Heart right ventricle (tissue), 16 donors: Measurements from ENCODE around the gene TSEN34. TPM values are rescaled to one million over a fixed set of nuclear protein-coding genes. Genes with fewer than 3 reads are reported as not detected.
A peak's percentile ranks its signal among the peaks of the same experiment; 100 is the strongest.

ENCODE experiments used
- ATAC-seq, 8 donors: fragments of 200-7000 bp; cut with Tn5 transposase; one replicate each; pipeline ENCODE4 v1.9.1; 2020; ENCODE audit warnings: mild to moderate bottlenecking in 8 of 8, moderate library complexity in 8 of 8, moderate number of reproducible peaks in 1 of 8
- DNase-seq, 2 donors: peaks; one replicate each; pipeline ENCODE4 v3.0.0-alpha.2; 2020
- H3K27ac ChIP-seq, 10 donors: fragments of 200-600 bp; sonication (generic) in 2 of 10; one replicate each; pipeline versions ENCODE4 v1.5.0 to v1.8.0; 2020 to 2022; ENCODE audit warnings: mild to moderate bottlenecking in 3 of 10
- H3K27me3 ChIP-seq, 7 donors: fragments of 200-600 bp; one replicate each; pipeline ENCODE4 v1.8.0; 2021 to 2022; ENCODE audit warnings: mild to moderate bottlenecking in 2 of 7
- H3K36me3 ChIP-seq, 9 donors: fragments of 200-600 bp; sonication (generic) in 1 of 9; one replicate each; pipeline versions ENCODE4 v1.5.0 to v1.8.0; 2020 to 2022; ENCODE audit warnings: mild to moderate bottlenecking in 2 of 9
- H3K4me1 ChIP-seq, 9 donors: fragments of 200-600 bp; sonication (generic) in 1 of 9; one replicate each; pipeline versions ENCODE4 v1.5.0 to v1.8.0; 2020 to 2022; ENCODE audit warnings: mild to moderate bottlenecking in 4 of 9
- H3K4me3 ChIP-seq, 10 donors: fragments of 200-600 bp; sonication (generic) in 2 of 10; one replicate each; pipeline versions ENCODE4 v1.5.0 to v1.8.0; 2020 to 2022; ENCODE audit warnings: mild to moderate bottlenecking in 7 of 10, moderate library complexity in 2 of 10
- H3K9me3 ChIP-seq, 11 donors: fragments of 200-600 bp in 10 of 11; sonication (generic) in 2 of 11; one replicate each; pipeline versions ENCODE4 v1.5.0 to v1.8.0; 2013 to 2022; ENCODE audit warnings: mild to moderate bottlenecking in 2 of 11, control low read depth in 1 of 11, moderate library complexity in 1 of 11
- WGBS, 2 donors: extraction: QIAGEN DNeasy Blood & Tissue Kit; methylation state at CpG; one replicate each; pipeline ENCODE4 v1.1.7; 2013; ENCODE audit warnings: inconsistent platforms in 1 of 2; 5-methylcytosine and 5-hydroxymethylcytosine counted together
- intact Hi-C, 10 donors: fragments of 100-400 bp; cut with DNase I; formaldehyde crosslinking; loops; one replicate each; pipeline versions ENCODE4 v1.11.1 to v1.14.2; 2022
- polyA plus RNA-seq, 2 donors: library from polyadenylated mRNA; stranded (reverse); fragments of 200-250 nt; gene quantifications; one replicate each; pipeline ENCODE4 v1.2.3, GENCODE V29; 2013
- total RNA-seq, 10 donors: library from RNA; stranded (reverse); fragmentation: NEBNext Ultra II Directional in 3 of 10; extraction: Animal tissue kit (Norgen Biotek cat#: 25700) in 3 of 10; gene quantifications; one replicate each; pipeline versions ENCODE4 v1.2.1 to v1.2.4, GENCODE V29; 2021 to 2023
- TF ChIP-seq, protein P1 (sequence below), 9 donors: fragments of 200-600 bp; sonication (generic) in 2 of 9; IDR thresholded peaks; one replicate each; pipeline versions ENCODE4 v1.5.0 to v1.8.0; 2021 to 2022; ENCODE audit warnings: antibody characterized with exemption in 9 of 9, mild to moderate bottlenecking in 5 of 9, moderate library complexity in 1 of 9
- donor health status: Arrhythmogenic right ventricular cardiomyopathy.
- donor health status: ischemic (EF 13 %, LVEDD 7.1; RV severe dilation, severe dysfunction).
- donor health status: healthy with polysubstance abuse.
- donor health status: DM: no; HTN: yes; CAD: no.
- donor health status: DM: no; HTN: no; CAD: no.
- donor health status: ischemic (EF 25% LVEDD 6.9; RV normal size, moderate dysfunction).
- donor health status: ischemic (EF 25% LVEDD 5.7; RV mildly dilated, moderate dysfunction).
- donor health status: healthy.
- donor health status: DM: yes; HTN: yes; CAD: no.
- donor health status: Ischemic cardiomyopathy.
- donor health status: ischemic (EF 35%, LVEDD 5.7; RV mildly dilated, moderate dysfunction).
- donor health status: nonischemic (EF 11% LVEDD 7.7; RV severe dilation, severe dysfunction).
- donor health status: DM: yes; HTN: yes; CAD: no.
- donor health status: PGD.
- donor health status: ischemic (EF 29% LVEDD 5.4; RV normal size, mild dysfunction).
- donor health status: nonischemic (EF 23%, LVEDD 6.1; RV moderate dilation, normal function).

TSEN34 gene
- total and polyA plus RNA-seq, 12 donors: 5.6 to 38.0 (median 19.3) TPM

- DNase-seq (no peak), ATAC-seq (no peak)
- Histone ChIP-seq H3K4me3 (no peak overlapping the region), H3K27ac (no peak overlapping the region), H3K36me3 (peaks cover 9 to 98% (median 76%) of the 10 kb centered on the region in 9 donors), H3K4me1 (peaks cover 0 to 32% (median 13%) of the 10 kb centered on the region in 9 donors), H3K9me3 (no peaks in the 10 kb centered on the region), H3K27me3 (no peaks in the 10 kb centered on the region)
- WGBS, 2 donors: 87 to 91% methylated on average over 28 of the region's 28 CpGs
- intact Hi-C loops: no loop called here
- TF ChIP-seq, protein P1, sequence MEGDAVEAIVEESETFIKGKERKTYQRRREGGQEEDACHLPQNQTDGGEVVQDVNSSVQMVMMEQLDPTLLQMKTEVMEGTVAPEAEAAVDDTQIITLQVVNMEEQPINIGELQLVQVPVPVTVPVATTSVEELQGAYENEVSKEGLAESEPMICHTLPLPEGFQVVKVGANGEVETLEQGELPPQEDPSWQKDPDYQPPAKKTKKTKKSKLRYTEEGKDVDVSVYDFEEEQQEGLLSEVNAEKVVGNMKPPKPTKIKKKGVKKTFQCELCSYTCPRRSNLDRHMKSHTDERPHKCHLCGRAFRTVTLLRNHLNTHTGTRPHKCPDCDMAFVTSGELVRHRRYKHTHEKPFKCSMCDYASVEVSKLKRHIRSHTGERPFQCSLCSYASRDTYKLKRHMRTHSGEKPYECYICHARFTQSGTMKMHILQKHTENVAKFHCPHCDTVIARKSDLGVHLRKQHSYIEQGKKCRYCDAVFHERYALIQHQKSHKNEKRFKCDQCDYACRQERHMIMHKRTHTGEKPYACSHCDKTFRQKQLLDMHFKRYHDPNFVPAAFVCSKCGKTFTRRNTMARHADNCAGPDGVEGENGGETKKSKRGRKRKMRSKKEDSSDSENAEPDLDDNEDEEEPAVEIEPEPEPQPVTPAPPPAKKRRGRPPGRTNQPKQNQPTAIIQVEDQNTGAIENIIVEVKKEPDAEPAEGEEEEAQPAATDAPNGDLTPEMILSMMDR (IDR thresholded peaks at IDR 0.05): no peak
Measured at GRCh38 chr19:54145541-54146158, 45.5 kb upstream of the TSEN34 start.

GRCh38 chr19:54147676-54148075 lies 43.4 kb upstream of the TSEN34 start:
- Histone ChIP-seq H3K36me3 (peaks cover 9 to 100% (median 93%) of the 10 kb centered on the region in 9 donors), H3K27ac (peak overlapping the region in 7 of 10 donors; percentile 5 to 63 (median 40)), H3K4me1 (peaks cover 0 to 23% (median 7%) of the 10 kb centered on the region in 9 donors), H3K4me3 (no peak overlapping the region), H3K27me3 (no peaks in the 10 kb centered on the region), H3K9me3 (no peaks in the 10 kb centered on the region)
- DNase-seq (peak; percentile 47 to 80), ATAC-seq (peak; percentile 10 to 82 (median 67))
- WGBS, 2 donors: 70 to 73% methylated on average over 3 of the region's 3 CpGs
- TF ChIP-seq, protein P1 (IDR thresholded peaks at IDR 0.05): peak in 1 of 9 donors; percentile 8
- intact Hi-C loops: no loop called here

GRCh38 chr19:54148158-54148557 lies 43.0 kb upstream of the TSEN34 start:
- TF ChIP-seq, protein P1 (IDR thresholded peaks at IDR 0.05): no peak
- 67 to 73% methylated on average over 19 of the region's 19 CpGs for WGBS, 2 donors
- Histone ChIP-seq H3K4me1 (peaks cover 0 to 23% (median 11%) of the 10 kb centered on the region in 9 donors), H3K36me3 (peaks cover 9 to 100% (median 93%) of the 10 kb centered on the region in 9 donors), H3K9me3 (no peaks in the 10 kb centered on the region), H3K4me3 (no peak overlapping the region), H3K27me3 (no peaks in the 10 kb centered on the region), H3K27ac (peak overlapping the region in 7 of 10 donors; percentile 5 to 63 (median 40))
- ATAC-seq (peak in 4 of 8 donors; percentile 5 to 27 (median 7)), DNase-seq (no peak)
- intact Hi-C loops: no loop called here

DNA sequence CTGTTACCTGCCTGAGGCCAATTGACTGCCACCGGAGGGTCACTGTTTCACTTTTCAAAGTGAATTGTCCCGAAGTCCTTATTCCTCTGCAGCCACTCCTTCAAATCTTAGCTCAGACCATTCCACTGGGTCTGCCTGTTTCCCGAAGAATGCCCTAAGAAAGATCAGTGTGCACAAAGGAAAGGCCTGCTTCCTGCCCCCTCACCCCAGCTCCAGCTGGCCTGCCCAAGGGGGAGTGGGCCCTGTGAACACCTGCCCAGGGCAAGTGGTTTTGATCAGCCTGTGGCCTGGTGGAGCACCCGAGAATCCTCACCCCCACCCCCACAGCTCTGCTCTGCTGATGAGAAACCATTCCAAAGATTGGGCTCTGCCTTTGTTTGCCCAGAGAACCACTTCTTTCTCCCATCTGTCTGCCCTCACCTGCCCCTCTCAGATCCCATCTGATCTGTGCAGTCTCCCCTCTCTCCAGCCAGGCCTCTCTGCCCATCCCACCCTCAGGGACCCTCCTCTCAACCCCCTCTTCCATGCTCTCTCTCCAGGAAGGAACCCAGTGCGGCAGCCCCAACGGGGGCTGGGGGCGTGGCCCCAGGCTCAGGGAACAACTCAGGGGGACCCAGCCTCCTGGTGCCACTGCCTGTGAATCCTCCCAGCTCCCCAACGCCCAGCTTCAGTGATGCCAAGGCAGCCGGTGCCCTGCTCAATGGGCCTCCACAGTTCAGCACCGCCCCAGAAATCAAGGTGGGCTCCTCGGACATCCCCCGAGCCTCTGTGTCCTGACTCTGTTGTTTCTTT lies 41.9 kb upstream of the TSEN34 start:
- no peak overlapping the region for H3K27ac ChIP-seq
- TF ChIP-seq, protein P1 (IDR thresholded peaks at IDR 0.05): no peak
- ATAC-seq: no peak
- H3K4me3 ChIP-seq: no peak overlapping the region
- H3K4me1 ChIP-seq: peaks cover 0 to 25% (median 16%) of the 10 kb centered on the region in 9 donors
- no peaks in the 10 kb centered on the region for H3K27me3 ChIP-seq
- 81 to 83% methylated on average over 12 of the region's 12 CpGs for WGBS, 2 donors
- intact Hi-C loops: no loop called here
- DNase-seq: no peak
- H3K36me3 ChIP-seq: peaks cover 4 to 100% (median 93%) of the 10 kb centered on the region in 9 donors
- H3K9me3 ChIP-seq: no peaks in the 10 kb centered on the region
